Osteoblast (primary cell): ENCODE measurements around the gene NEDD4L. TPM values are rescaled to one million over a fixed set of nuclear protein-coding genes. Genes with fewer than 3 reads are reported as not detected.
A peak's percentile ranks its signal among the peaks of the same experiment; 100 is the strongest.

Experiments
- DNase-seq: peaks from one replicate; pipeline ENCODE4 v3.0.0; 2011; ENCODE audit warnings: low spot score, mixed read lengths; ENCODE audit not compliant: insufficient read length; ENCODE audit errors: missing footprints
- H2AFZ ChIP-seq: 2 replicates; pipeline ENCODE4 v1.6.0; 2011; ENCODE audit warnings: mild to moderate bottlenecking, low read length
- H3K27ac ChIP-seq: 2 replicates; pipeline ENCODE4 v1.5.1; 2011; ENCODE audit warnings: mild to moderate bottlenecking, low read depth, low read length, moderate library complexity
- H3K27me3 ChIP-seq: 2 replicates; pipeline ENCODE4 v1.6.0; 2012; ENCODE audit warnings: mild to moderate bottlenecking, control low read depth, inconsistent platforms, low read length, moderate library complexity; ENCODE audit not compliant: insufficient read depth
- H3K36me3 ChIP-seq: 2 replicates; pipeline ENCODE4 v1.5.1; 2011; ENCODE audit warnings: mild to moderate bottlenecking, low read length, control low read depth, moderate library complexity; ENCODE audit not compliant: insufficient read depth
- H3K4me1 ChIP-seq: 2 replicates; pipeline ENCODE4 v1.5.1; 2011; ENCODE audit warnings: mild to moderate bottlenecking, low read length, control low read depth, moderate library complexity; ENCODE audit not compliant: insufficient read depth
- H3K4me2 ChIP-seq: 2 replicates; pipeline ENCODE4 v1.6.0; 2011; ENCODE audit warnings: mild to moderate bottlenecking, low read length; ENCODE audit not compliant: insufficient read depth
- H3K4me3 ChIP-seq: fragments of 200-600 bp; sonication (generic); 3 replicates; pipeline ENCODE4 v1.5.1; 2012; ENCODE audit warnings: mild to moderate bottlenecking, low read length, inconsistent platforms; ENCODE audit not compliant: insufficient read depth
- H3K79me2 ChIP-seq: 2 replicates; pipeline ENCODE4 v1.6.0; 2012; ENCODE audit warnings: mild to moderate bottlenecking, low read length, control low read depth, inconsistent platforms; ENCODE audit not compliant: insufficient read depth
- H3K9me3 ChIP-seq: 2 replicates; pipeline ENCODE4 v1.5.1; 2011; ENCODE audit warnings: low read depth, low read length, control low read depth
- H4K20me1 ChIP-seq: 2 replicates; pipeline ENCODE4 v1.6.0; 2012; ENCODE audit warnings: mild to moderate bottlenecking, low read length, control low read depth; ENCODE audit not compliant: insufficient read depth
- total RNA-seq: library from RNA; depleted of rRNA; stranded (reverse); fragments of >200 nt; gene quantifications from 2 replicates; pipeline ENCODE4 v1.2.3, GENCODE V29; 2012
- TF ChIP-seq, protein P1 (sequence below): IDR thresholded peaks from 2 replicates; pipeline ENCODE4 v1.5.1; 2011; ENCODE audit warnings: mild to moderate bottlenecking, low read depth, low read length, moderate library complexity; ENCODE audit errors: extremely low read depth

NEDD4L gene
- total RNA-seq, 1 donor, result 30.0 TPM

DNA sequence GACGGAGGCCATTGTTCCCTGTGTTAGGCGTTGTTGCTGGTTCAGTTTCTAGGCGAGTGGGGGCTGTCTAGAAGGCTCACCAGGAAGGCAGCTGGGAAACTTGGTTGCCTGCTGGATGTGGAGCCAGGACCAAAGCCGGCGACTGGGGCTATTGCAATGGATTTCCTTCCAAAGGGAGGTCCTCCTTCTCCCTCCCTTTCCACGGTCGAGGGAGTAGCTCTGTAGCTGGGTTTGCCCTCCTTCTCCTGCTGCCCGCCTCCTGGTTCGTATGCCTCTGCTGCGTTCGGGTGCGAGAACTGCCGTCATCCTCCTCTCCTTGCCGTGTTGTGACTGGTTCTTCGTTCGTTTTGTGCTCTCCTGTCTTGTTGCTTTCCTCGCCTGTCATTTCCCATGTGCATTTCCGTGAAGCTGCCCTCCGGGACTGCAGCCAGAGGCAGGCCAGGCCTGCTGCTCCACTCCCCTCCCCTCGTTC, 203.4 kb downstream of the NEDD4L start:
- H3K79me2 ChIP-seq, result peaks cover 16% of the 10 kb centered on the region
- peaks cover under 1% of the 10 kb centered on the region for H3K4me1 ChIP-seq
- no peaks in the 10 kb centered on the region for H3K36me3 ChIP-seq
- no peaks in the 10 kb centered on the region for H4K20me1 ChIP-seq
- H3K27ac ChIP-seq, result no peak overlapping the region
- no peak for DNase-seq
- no peaks in the 10 kb centered on the region for H3K9me3 ChIP-seq
- TF ChIP-seq, protein P1, sequence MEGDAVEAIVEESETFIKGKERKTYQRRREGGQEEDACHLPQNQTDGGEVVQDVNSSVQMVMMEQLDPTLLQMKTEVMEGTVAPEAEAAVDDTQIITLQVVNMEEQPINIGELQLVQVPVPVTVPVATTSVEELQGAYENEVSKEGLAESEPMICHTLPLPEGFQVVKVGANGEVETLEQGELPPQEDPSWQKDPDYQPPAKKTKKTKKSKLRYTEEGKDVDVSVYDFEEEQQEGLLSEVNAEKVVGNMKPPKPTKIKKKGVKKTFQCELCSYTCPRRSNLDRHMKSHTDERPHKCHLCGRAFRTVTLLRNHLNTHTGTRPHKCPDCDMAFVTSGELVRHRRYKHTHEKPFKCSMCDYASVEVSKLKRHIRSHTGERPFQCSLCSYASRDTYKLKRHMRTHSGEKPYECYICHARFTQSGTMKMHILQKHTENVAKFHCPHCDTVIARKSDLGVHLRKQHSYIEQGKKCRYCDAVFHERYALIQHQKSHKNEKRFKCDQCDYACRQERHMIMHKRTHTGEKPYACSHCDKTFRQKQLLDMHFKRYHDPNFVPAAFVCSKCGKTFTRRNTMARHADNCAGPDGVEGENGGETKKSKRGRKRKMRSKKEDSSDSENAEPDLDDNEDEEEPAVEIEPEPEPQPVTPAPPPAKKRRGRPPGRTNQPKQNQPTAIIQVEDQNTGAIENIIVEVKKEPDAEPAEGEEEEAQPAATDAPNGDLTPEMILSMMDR, result no peak
- H3K4me2 ChIP-seq, result peak overlapping the region; percentile 70
- H3K4me3 ChIP-seq, result peak overlapping the region; percentile 7
- H3K27me3 ChIP-seq, result no peaks in the 10 kb centered on the region
- H2AFZ ChIP-seq, result peak overlapping the region; percentile 58

DNA sequence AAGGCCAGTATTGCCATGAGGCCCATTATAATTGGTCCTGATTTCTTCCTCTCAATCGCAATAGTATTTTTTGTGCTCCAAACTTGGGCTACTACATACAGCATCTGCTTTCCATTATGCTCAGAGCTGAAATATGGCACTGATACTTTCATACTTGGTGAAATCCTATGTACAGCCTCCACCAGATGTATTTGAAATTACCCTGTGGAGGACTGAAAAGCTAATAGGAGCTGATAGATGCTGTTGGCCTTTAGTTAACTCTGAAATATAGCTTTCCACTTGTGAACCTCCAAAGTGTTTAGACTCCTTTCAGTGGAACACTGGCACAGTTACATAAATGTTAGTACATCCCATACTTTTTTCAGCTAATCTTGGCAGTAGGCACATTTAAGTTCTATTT, 205.7 kb downstream of the NEDD4L start:
- Histone ChIP-seq H3K4me2 (no peak overlapping the region), H3K27ac (no peak overlapping the region), H3K27me3 (no peaks in the 10 kb centered on the region), H3K4me1 (no peaks in the 10 kb centered on the region), H2AFZ (no peak overlapping the region), H3K79me2 (no peaks in the 10 kb centered on the region), H3K4me3 (no peak overlapping the region), H4K20me1 (no peaks in the 10 kb centered on the region), H3K36me3 (no peaks in the 10 kb centered on the region), H3K9me3 (no peaks in the 10 kb centered on the region)
- no peak for DNase-seq
- TF ChIP-seq, protein P1, result no peak

DNA sequence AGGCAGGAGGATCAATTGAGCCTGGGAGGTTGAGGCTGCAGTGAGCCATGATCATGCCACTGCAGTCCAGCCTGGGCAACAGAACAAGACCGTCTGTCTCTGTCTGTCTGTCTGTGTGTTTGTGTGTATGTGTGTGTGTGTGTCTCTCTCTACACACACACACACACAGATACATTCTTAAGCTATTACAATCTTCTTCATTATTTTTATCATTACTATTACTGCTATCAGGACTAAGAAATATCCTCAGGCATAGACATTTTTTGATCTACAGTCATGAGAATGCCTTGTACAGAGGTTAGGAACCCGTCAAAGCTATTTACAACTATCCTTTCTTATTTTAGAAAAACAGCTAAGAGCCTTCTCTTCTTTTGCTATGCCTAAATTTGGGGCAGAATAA, 207.4 kb downstream of the NEDD4L start:
- Histone ChIP-seq H3K27me3 (no peaks in the 10 kb centered on the region), H2AFZ (no peak overlapping the region), H3K4me2 (no peak overlapping the region), H3K4me1 (no peaks in the 10 kb centered on the region), H4K20me1 (no peaks in the 10 kb centered on the region), H3K27ac (no peak overlapping the region), H3K79me2 (no peaks in the 10 kb centered on the region), H3K9me3 (no peaks in the 10 kb centered on the region), H3K4me3 (no peak overlapping the region), H3K36me3 (peaks cover 1% of the 10 kb centered on the region)
- no peak for DNase-seq
- TF ChIP-seq, protein P1, result no peak

DNA sequence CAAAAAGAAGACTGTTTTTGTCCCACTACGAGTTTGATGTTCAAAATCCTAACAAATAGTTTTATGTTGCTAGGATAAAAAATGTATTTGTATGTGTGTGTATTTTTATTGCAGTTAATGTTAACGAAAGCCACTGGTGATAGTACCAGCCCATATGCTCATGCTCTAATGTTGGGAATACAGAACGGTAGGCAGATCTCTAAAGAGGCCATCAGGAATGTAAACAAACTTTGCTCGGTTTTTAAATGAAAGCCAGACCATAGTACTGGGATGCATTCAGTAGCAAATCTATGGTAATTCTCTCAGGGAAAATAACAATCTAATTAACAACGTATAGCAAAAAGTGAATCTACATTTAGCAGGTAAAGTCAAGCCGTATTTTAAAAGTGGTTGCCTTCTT, 208.1 kb downstream of the NEDD4L start:
- TF ChIP-seq, protein P1, result no peak
- Histone ChIP-seq H3K4me2 (no peak overlapping the region), H3K4me1 (no peaks in the 10 kb centered on the region), H3K79me2 (no peaks in the 10 kb centered on the region), H3K9me3 (no peaks in the 10 kb centered on the region), H3K27ac (no peak overlapping the region), H3K4me3 (no peak overlapping the region), H2AFZ (no peak overlapping the region), H4K20me1 (no peaks in the 10 kb centered on the region), H3K27me3 (no peaks in the 10 kb centered on the region), H3K36me3 (peaks cover 2% of the 10 kb centered on the region)
- DNase-seq, result no peak
